Measurements from ENCODE around the gene NOL8.

NOL8 gene

DNA sequence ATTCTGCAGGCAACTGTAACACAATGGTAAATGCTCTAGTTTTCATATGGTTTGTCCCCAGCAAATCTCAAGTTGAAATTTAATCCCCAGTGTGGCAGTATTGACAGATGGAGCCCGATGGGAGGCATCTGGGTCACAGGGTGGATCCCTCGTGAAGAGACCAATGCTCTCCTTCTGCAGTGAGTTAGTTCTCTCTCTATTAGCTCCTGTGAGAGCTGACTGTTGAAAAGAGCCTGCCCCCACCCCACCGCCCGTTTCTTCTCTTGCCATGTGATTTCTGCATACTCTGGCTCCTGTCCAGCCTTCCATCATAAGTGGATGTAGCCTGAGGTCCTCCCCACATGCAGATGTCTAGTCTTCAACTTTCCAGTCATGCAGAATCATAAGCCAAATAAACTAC, 58.7 kb downstream of the NOL8 start:
- DNase-seq (ENCODE audit: low spot score), result no peak

DNA sequence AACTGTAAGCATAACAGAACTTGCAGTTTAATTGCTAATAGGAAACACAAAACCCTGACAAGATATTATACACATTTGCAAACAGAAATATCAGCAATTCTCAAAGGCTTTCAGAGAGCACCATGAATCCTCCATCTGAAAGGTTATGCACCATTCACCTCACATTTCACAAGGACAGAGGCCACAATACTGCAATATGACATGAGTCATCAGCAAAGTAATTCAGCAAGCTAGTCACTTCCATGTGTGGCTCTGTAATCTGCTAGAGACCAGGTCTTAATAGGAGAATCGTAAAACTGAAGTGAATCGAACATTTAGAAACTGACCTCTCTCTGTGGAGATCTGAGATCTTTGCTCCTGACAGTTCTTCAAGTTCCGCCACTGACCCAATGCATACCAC, 60.0 kb downstream of the NOL8 start:
- no peak for DNase-seq (ENCODE audit: low spot score)

DNA sequence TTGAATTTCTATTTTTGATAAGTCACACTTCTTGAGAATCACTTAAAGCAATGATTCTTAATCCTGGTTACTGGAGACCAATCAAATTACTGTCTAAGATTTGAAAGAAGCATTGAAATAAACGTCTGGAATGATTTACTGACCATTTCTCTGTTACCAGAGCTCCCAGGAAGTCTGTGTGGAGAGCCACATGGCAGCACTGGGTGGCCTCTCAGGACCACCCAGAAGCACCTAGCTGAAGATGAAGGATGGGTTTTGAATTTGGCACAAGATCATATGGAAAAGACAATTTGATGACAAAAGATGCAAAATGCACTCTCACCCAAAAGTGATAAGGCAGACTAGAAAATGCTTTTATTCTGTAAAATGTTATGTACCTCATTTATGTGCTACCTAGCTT, 62.0 kb downstream of the NOL8 start:
- no peak for DNase-seq (ENCODE audit: low spot score)

DNA sequence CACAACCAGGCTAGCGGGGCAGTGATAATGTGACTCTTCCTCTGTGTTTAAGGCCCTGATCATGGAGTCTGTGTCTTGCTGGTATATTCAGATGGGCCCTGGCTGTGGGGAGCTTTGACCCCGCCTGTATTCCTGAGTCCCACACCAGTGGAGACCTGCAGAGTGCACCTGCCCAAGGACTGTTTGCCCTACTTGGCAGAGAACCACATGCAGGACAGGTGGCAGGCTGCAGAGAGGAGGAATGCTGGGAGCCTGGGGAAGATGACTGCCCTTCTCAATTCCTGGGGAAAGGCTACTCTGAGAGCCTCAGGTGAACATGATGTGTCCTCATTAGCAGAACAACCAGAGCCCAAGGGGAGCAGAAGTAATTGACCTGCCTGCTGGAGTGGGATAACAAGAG, 67.8 kb downstream of the NOL8 start:
- DNase-seq (ENCODE audit: low spot score), result no peak

DNA sequence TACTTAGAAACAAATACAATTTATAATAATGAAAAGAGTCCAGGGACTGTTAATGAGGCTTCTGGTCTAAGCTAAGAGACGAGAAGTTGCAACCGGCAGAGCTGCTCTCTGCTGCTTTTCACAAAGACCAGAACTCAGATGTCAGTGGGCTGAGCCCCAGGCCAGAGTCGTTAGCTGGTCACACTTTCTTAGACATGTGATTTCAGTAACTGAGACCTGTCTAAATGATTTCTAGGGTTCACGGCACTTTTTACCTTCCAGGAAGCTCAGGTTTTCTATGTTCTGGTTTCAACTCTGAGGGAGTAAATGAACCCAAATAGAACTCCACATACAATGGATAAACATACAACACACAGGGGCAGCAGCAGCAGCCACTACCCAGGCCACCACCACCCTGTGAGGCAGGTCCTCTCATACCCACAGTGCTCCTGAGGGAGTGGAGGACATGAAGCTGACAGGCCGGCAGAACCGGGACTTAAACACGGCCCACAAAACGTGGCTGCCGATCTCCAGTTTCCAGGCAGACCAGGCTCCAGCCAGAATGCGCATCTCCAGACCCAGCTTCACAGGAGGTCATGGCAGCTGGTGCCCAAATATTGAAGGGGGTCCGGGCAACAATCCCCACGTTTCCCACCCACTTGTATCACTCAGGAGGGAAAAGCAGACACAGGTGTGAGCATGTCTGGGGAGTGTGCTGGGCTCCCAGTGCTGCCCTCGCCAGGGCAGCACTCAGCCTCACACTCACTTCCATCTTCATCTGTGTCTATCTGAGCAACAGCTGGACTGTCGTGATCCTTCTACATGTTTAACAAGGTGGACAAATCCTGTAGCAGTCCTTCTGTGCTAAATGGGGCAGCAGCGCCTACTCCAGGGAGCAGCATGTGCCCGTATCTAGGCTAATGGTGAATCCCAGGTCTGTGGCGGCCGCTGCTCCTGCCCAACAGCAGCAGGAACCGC, 70.5 kb downstream of the NOL8 start:
- no peak for DNase-seq (ENCODE audit: low spot score)

DNA sequence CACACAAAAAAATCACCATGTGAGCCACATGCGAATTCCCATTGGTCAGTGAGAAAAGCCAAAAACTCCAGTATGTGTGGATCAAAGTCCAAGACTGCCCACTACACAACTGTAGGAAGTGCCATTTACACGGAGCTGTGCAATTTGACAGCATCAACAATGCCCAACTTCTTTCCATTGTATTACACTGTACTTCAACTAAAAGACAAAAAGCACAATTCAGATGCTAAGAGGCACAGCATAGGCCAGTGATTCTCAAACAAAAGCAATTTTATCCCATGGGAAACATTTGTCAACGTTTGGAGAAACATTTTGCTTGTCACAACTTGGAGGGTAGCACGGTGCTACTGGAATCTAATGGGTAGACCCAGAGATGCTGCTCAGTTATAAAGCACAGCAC, 71.5 kb downstream of the NOL8 start:
- DNase-seq (ENCODE audit: low spot score), result peak; percentile 42

DNA sequence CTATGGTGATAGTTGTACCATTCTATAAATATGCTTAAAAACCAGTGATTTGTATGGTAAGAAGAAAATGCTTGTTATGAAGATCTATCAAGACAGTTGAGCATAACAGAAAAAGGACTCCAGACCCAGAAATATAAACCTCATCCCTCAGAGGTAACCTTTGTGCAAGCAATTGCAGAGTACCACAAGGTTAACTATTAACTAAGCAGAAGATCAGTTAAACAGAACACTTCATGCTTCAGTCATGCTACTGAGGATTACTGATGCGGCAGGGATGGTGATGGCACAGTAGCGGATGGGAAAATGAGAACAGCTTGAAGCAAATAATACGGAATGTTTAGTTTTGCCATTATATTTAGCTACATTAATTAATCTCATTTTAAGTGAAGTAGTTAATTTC, 77.2 kb downstream of the NOL8 start:
- DNase-seq (ENCODE audit: low spot score), result no peak
